ENCODE data around the gene CCDC191.

CCDC191 gene

GRCh38 chr3:114058646-114059045, 2.3 kb upstream of the CCDC191 start:
- no peak for DNase-seq

GRCh38 chr3:114057011-114057347, 653 bp upstream of the CCDC191 start:
- no peak for DNase-seq

GRCh38 chr3:114052216-114052615, 4.1 kb downstream of the CCDC191 start:
- no peak for DNase-seq

- no peak for DNase-seq
These were observed 13.1 kb downstream of the CCDC191 start for GRCh38 chr3:114043205-114043604.

- DNase-seq: no peak
These were observed 20.4 kb downstream of the CCDC191 start for GRCh38 chr3:114035896-114036295.

- no peak for DNase-seq
These were observed 21.4 kb downstream of the CCDC191 start for GRCh38 chr3:114034787-114035545.

- no peak for DNase-seq
These were observed 22.1 kb downstream of the CCDC191 start for GRCh38 chr3:114034211-114034610.

GRCh38 chr3:114033721-114034120, 22.6 kb downstream of the CCDC191 start:
- DNase-seq: no peak

GRCh38 chr3:114026331-114026730, 30.0 kb downstream of the CCDC191 start:
- no peak for DNase-seq

GRCh38 chr3:114025451-114025850, 30.9 kb downstream of the CCDC191 start:
- no peak for DNase-seq

GRCh38 chr3:114022145-114022802, 34.1 kb downstream of the CCDC191 start:
- no peak for DNase-seq

- no peak for DNase-seq
These were observed 35.4 kb downstream of the CCDC191 start for GRCh38 chr3:114020907-114021306.

- no peak for DNase-seq
These were observed 36.8 kb downstream of the CCDC191 start for GRCh38 chr3:114019486-114019885.

GRCh38 chr3:114014211-114014610, 42.1 kb downstream of the CCDC191 start:
- DNase-seq: no peak

GRCh38 chr3:114011059-114011797, 45.1 kb downstream of the CCDC191 start:
- no peak for DNase-seq

GRCh38 chr3:114005481-114005880, 50.8 kb downstream of the CCDC191 start:
- DNase-seq: no peak

GRCh38 chr3:113985541-113985940, 70.8 kb downstream of the CCDC191 start:
- no peak for DNase-seq

GRCh38 chr3:113983544-113983943, 72.8 kb downstream of the CCDC191 start:
- DNase-seq: no peak

- no peak for DNase-seq
These were observed 74.5 kb downstream of the CCDC191 start for GRCh38 chr3:113981803-113982202.

- no peak for DNase-seq
These were observed 76.4 kb downstream of the CCDC191 start for GRCh38 chr3:113979916-113980315.

- no peak for DNase-seq
These were observed 78.5 kb downstream of the CCDC191 start for GRCh38 chr3:113977822-113978221.

GRCh38 chr3:113968986-113969385, 87.3 kb downstream of the CCDC191 start:
- DNase-seq: no peak

- no peak for DNase-seq
These were observed 90.2 kb downstream of the CCDC191 start for GRCh38 chr3:113966172-113966571.

GRCh38 chr3:113963879-113964278, 92.4 kb downstream of the CCDC191 start:
- no peak for DNase-seq
